ENCODE results near the gene TNFSF10. TPM values are rescaled to one million over a fixed set of nuclear protein-coding genes. Genes with fewer than 3 reads are reported as not detected.

Gene TNFSF10
- total RNA-seq, 1 donor from 2014 or later, result 91.1 TPM

GRCh38 chr3:172518929-172519640, 4.1 kb downstream of the TNFSF10 start:
- no peak for DNase-seq (ENCODE audit: low read depth in 2 of 2)

GRCh38 chr3:172517859-172518466, 5.3 kb downstream of the TNFSF10 start:
- no peak for DNase-seq (ENCODE audit: low read depth in 2 of 2)

DNA sequence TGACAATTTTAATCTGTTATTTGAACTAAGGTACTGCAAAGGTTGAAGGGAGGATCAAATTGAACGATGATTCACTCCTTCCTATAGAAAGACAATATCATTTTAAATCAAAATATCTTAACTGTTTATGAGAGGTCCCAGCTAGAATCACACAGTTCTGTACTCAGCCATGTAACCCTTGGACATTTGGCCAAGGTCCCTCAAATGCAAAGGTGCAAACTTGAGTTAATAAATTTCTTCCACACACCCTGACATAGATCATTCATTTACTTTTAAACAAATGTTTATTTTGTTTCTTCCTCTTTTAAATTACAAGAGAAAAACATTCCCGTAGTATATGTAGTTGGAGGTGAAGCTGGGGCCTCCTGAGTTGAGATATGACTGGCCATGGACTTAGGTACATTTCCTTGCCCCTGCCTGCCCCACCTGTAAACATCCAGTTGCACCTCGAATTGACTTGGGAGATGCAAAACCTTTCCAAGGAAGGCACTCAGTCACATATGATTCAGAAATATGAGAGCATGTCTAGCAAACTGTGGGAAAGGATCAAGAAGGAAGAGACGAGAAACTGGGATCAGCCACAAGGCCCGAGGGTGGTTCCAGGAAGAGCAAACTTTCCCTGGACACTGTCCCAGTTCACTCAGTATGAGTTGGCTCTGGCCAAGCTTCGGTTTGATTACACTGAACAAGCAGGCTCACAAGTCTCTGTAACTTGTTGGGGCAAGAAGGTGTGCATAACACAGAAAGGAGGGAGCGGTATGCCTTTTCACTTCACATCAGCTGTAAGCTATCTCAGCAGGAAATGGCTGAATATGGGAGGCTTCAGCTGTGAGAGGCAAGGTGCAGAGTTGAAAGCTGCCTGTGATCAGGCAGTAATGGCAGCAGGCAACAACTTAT, 6.7 kb downstream of the TNFSF10 start:
- peak; percentile 72 to 82 for DNase-seq (ENCODE audit: low read depth in 2 of 2)

DNA sequence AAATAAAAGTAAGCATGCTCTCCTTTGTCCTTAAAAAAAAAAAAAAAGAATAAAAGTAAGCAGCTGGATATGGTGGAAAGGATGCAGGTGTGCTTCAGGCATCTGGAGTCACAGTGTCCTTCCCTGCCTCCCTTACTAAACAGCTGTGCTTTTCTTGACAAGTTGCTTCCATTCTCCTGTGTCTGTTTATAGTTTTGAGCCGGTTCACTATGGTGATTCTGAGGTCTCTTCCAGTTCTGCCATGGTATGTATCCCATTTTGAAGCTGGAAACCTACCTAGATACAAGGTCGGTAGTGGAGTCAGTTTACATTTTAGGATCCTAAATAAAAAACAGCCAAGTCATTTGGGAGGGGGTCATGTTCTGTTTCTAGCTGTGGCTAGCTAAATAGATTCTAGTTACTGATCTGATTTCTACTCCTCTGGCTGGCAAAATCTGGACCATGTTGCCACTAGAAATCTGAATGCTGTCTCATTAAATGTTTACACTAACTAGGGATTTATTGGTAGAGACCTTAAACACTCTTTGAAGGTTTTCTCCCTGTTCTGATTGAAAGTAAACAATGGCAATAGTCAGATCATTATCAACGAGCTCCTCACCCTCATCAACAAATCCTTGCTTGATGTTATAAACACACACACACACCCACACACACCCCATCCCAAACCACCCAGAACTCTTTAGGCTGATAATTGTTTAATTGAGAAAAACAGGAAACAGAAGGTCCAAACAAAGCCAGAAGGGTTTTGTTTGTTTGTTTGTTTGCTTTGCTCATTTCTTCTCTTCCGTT, 7.9 kb downstream of the TNFSF10 start:
- DNase-seq (ENCODE audit: low read depth in 2 of 2), result peak; percentile 18 to 85

DNA sequence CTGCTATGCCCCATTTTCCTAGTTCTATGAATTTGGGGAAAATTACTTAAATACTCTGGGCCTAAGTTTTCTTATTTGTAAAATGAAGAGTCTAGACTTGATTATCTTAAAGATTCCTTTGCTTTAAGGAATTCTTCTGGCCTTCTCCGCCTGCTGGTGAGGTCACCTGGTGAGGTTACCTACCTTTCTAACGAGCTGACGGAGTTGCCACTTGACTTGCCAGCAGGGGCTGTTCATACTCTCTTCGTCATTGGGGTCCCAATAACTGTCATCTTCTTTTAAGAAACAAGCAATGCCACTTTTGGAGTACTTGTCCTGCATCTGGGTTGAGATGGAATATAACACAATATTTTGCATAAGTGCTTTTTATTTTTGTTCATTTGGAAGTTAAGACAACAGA, 8.6 kb downstream of the TNFSF10 start:
- DNase-seq (ENCODE audit: low read depth in 2 of 2), result no peak

DNA sequence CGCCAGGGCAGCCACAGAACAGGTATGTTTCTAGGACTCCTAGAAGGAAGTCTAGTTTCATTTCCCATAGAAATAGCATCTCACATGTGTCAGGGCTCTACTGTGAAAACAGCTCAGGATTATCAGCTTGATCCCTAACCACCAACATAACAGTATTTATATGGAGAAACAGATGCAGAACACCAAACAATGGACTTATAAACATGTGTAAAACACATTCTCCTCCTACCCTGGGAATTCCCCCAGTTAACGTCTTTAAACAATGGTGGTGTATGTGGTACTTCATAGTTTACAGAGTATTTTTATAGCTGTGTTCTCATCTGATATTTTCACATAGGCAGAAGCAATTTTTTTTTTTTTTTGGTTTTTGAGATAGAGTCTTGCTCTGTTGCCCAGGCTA, 9.7 kb downstream of the TNFSF10 start:
- peak; percentile 30 to 84 for DNase-seq (ENCODE audit: low read depth in 2 of 2)

DNA sequence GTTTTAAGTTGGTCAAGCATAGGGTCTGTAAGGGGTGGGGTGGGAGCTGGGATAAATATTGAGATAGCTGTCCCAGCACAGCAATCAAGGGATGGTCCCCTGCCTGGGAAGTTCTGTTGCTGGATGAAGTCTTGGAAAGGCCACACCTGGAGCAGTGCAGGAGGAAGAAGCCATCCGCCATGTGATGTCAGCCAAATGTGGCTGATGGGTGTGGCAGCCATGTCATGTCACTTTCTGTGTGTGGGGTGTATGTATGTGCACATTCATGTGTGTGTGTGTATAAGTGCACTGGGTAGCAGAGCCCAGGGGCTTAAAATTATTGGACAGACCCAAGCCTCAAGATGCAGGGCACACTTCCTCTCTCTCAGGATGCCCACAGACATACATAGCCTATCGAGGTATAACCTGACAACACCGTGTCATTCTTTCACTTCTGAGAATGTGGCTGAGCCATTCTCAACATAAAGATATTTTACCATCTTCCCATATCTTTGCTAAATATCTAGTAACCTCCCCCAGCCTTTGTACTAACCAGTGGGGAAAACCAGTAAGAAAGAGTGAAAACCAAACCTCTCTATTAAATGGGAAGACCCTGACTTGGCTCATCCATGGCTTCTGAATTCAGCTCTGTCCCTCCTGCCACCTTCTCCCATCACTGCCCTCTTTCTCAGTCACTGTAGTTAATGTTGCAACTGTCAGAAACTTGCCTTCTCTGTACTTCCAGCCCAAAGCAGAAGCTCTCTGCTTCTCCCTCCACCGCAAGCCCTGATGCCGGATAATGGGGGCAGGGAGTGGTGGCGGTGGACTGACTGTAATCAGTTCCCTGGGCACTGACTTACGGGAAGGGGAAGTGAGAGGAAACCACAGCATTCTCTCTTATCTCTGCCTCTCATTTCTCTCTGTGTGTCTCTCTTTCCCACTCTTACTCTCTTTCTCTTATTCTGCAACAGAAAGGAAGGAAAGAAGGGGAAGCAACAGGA, 11.2 kb downstream of the TNFSF10 start:
- DNase-seq (ENCODE audit: low read depth in 2 of 2), result peak; percentile 51 to 53

- DNase-seq (ENCODE audit: low read depth in 2 of 2), result no peak
Measured at GRCh38 chr3:172506094-172506493, 17.1 kb downstream of the TNFSF10 start.

GRCh38 chr3:172501540-172501939, 21.7 kb downstream of the TNFSF10 start:
- DNase-seq (ENCODE audit: low read depth in 2 of 2), result no peak

DNA sequence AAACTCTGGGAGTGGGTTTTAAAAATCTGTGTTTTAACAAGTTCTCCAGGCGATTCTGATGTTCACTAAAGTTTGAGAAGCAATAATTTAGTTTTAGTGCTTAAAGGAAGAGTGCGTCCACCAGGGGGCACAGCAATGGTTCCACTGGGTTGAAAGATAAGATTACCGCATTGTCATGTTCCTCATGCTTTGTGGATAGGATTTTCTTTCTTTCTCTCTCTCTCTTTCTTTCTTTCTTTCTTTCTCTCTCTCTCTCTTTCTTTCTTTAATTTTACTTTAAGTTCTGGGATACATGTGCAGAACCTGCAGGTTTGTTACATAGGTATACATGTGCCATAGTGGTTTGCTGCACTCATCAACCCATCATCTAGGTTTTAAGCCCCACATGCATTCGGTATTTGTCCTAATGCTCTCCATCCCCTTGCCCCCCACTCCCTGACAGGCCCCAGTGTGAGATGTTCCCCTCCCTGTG, 33.0 kb downstream of the TNFSF10 start:
- DNase-seq (ENCODE audit: low read depth in 2 of 2), result peak; percentile 78 to 87

DNA sequence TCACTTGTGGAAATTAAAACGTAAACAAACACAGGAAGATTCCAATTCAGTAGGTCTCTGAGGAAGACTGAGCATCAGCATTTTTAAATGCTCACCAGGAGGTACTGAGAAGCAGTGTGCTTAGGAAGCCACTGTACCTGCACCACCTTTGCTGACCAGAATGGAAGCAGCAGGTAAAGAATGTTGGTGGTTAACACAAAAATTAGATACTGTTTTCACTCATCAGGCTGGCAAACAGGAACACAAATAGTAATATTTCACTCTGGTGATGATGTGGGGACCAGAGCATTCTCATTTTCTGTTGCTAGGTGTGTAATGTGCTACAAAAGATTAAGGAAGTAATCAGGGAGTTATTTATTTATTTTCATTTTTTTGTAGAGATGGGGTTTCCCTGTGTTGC, 45.1 kb downstream of the TNFSF10 start:
- peak in 1 of 2 donors; percentile 6 for DNase-seq (ENCODE audit: low read depth in 2 of 2)

- DNase-seq (ENCODE audit: low read depth in 2 of 2), result peak in 1 of 2 donors; percentile 4
Measured at GRCh38 chr3:172476347-172476746, 46.9 kb downstream of the TNFSF10 start.

- no peak for DNase-seq (ENCODE audit: low read depth in 2 of 2)
Measured at GRCh38 chr3:172475703-172476102, 47.5 kb downstream of the TNFSF10 start.

DNA sequence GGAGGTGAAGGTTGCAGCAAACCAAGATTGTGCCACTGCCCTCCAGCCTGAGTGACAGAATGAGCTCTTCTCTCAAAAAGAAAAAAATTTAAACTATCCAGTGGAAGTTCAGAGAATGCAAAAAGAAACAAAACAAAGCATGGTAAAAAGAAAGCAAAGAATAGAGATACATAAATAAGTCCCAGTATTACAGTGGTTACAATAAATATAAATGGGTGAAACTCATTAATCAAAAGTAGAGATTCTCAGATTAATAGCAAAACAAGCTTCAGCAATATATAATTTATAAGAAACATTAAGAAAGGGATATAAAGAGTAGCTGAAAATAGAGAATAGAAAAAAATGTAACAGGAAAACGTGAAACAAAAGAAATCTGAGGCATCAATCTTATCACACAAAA, 51.3 kb downstream of the TNFSF10 start:
- no peak for DNase-seq (ENCODE audit: low read depth in 2 of 2)

- no peak for DNase-seq (ENCODE audit: low read depth in 2 of 2)
Measured at GRCh38 chr3:172470588-172470987, 52.6 kb downstream of the TNFSF10 start.

DNA sequence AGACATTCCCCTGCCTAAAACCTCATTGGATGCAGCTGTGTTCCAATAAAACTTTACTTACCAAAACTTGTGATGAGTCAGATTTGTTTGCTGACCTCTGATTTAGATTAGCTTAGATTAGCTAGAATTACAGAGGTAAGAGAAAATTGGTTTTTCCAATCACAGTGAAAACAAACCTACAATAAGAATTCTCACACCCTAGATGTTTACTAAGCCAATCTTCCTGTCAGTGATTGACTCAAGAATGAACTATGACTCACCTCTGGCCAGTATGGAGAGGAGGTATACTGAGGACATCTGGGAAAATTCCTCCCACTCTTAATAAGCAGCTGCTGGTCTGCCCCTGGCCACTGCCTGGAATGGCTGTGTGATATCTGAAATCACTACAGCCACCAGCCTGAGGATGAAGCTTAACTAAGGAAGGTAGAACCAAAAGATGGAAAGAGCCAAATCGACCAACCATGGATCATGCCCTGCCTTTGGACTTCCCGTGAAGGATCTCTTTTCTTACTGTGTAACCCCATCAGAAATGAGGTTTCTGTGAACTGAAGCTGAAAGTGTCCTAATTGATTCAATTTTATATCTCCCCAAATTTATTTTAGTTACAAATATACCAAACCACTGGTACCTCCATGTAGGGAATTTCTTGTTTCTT, 55.9 kb downstream of the TNFSF10 start:
- peak in 1 of 2 donors; percentile 92 for DNase-seq (ENCODE audit: low read depth in 2 of 2)

DNA sequence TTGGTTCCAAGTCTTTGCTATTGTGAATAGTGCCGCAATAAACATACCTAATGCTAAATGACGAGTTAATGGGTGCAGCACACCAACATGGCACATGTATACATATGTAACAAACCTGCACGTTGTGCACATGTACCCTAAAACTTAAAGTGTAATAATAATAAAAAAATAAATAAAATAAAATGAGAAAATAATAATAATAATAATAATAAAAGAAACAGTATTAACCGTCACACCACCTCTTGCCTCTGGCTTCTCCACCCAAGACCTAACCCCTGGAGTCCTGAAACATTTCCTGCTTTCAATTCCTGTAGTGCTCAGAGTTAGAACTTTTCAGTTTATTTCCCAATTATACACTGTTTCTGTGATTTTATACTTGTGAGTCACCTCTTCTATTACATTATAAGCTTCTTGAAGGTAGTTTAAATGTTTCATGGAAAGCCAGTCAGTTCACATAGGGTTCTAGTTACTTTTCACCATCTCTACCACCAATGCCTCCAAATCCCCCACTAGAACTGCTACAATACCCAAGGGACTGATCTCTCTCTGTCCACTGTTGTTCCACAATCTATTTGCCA, 56.6 kb downstream of the TNFSF10 start:
- peak in 1 of 2 donors; percentile 32 for DNase-seq (ENCODE audit: low read depth in 2 of 2)

DNA sequence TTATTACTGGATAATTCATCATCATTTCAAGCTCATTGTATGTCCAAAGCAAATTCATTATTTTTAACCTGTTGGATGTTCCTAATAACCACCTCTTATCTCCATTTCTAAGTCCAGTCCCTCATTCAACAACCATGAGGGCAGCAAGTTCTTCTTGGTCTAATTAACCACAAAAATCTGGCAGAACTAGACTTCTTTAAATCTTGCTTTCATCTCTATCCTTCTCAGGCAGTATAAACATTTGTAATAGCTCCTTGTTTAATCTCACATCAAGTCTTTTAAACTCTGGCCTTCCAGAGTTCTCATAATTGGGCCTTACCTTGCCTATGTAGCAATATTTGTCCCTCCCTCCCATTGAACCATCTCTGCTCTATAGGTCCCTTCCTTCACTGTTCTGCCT, 57.9 kb downstream of the TNFSF10 start:
- DNase-seq (ENCODE audit: low read depth in 2 of 2), result no peak

DNA sequence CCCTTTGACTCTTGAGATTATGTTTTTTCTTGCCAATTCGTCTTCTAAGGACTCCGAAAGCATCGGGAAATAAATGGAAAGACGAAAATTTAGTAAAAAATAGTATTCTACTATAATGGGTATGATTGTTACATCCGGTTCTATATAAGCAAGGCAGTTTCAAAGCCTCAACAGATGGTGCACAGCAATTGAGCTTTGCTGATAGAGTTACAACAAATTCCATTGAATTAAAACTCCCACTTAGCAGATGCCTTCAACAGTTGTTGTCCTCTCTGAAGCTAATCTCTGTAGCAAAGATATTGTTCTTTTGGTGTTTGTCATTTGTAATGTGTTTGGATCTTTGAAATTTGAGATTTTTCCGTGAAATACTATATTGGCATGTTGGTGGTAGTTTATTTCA, 58.9 kb downstream of the TNFSF10 start:
- DNase-seq (ENCODE audit: low read depth in 2 of 2), result no peak

Data from lung microvascular endothelial cell (primary cell).